Renal cortical epithelial cell (primary cell): ENCODE results near the gene BTBD2. TPM values are rescaled to one million over a fixed set of nuclear protein-coding genes. Genes with fewer than 3 reads are reported as not detected.

Source experiments
- DNase-seq: peaks from one replicate; pipeline ENCODE4 v3.0.0-alpha.2; 2011; ENCODE audit warnings: low read depth
- total RNA-seq: library from RNA; depleted of rRNA; stranded (reverse); fragments of >200 nt; gene quantifications from 2 replicates; pipeline ENCODE4 v1.2.3, GENCODE V29; 2014

BTBD2 gene
- total RNA-seq, 1 donor from 2014 or later = 144 TPM

GRCh38 chr19:1959928-1960589, 55.5 kb downstream of the BTBD2 start:
- DNase-seq = no peak

- DNase-seq = no peak
Measured at GRCh38 chr19:1957562-1958248, 57.8 kb downstream of the BTBD2 start.

GRCh38 chr19:1956868-1957492, 58.5 kb downstream of the BTBD2 start:
- DNase-seq = no peak

GRCh38 chr19:1956122-1956494, 59.4 kb downstream of the BTBD2 start:
- DNase-seq = no peak

GRCh38 chr19:1955171-1956121, 60.1 kb downstream of the BTBD2 start:
- DNase-seq = no peak

- DNase-seq = no peak
Measured at GRCh38 chr19:1954532-1954933, 61.0 kb downstream of the BTBD2 start.

- DNase-seq = no peak
Measured at GRCh38 chr19:1953441-1954094, 61.9 kb downstream of the BTBD2 start.

GRCh38 chr19:1953037-1953436, 62.5 kb downstream of the BTBD2 start:
- no peak for DNase-seq

GRCh38 chr19:1952635-1953034, 62.9 kb downstream of the BTBD2 start:
- DNase-seq = no peak

- DNase-seq = no peak
Measured at GRCh38 chr19:1950640-1951039, 64.9 kb downstream of the BTBD2 start.

GRCh38 chr19:1949304-1950101, 66.0 kb downstream of the BTBD2 start:
- DNase-seq = no peak

GRCh38 chr19:1947651-1948209, 67.8 kb downstream of the BTBD2 start:
- DNase-seq = no peak

GRCh38 chr19:1945899-1946298, 69.6 kb downstream of the BTBD2 start:
- DNase-seq = no peak

- no peak for DNase-seq
Measured at GRCh38 chr19:1944916-1945561, 70.5 kb downstream of the BTBD2 start.

- DNase-seq = no peak
Measured at GRCh38 chr19:1944088-1944915, 71.2 kb downstream of the BTBD2 start.

GRCh38 chr19:1943661-1944087, 71.8 kb downstream of the BTBD2 start:
- no peak for DNase-seq

- no peak for DNase-seq
Measured at GRCh38 chr19:1942934-1943555, 72.5 kb downstream of the BTBD2 start.
